K562 (cell line): ENCODE data around the gene STK11. TPM values are rescaled to one million over a fixed set of nuclear protein-coding genes. Genes with fewer than 3 reads are reported as not detected.

Experiments used
- CREBBP ChIP-seq: IDR thresholded peaks from one replicate; pipeline ENCODE4 v1.6.1; 2012; ENCODE audit warnings: low read depth, mild to moderate bottlenecking, control low read depth, inconsistent platforms, low read length
- CSDE1 ChIP-seq, 2 experiments: fragments of 450-650 bp; IDR thresholded peaks; 2 replicates each; pipeline ENCODE4 v1.6.1; 2016; ENCODE audit warnings: mild to moderate bottlenecking in 1 of 2
- FOXK2 ChIP-seq, 2 experiments: fragments of 450-650 bp; IDR thresholded peaks in 1 of 2; conservative IDR thresholded peaks in 1 of 2; 2 replicates each; pipeline ENCODE4 v1.6.1; 2016; ENCODE audit warnings: low read depth in 2 of 2, mild to moderate bottlenecking in 1 of 2
- IRF2 ChIP-seq: sonication (generic); formaldehyde crosslinking; IDR thresholded peaks from 2 replicates; pipeline ENCODE4 v1.8.1; 2022; ENCODE audit warnings: mild to moderate bottlenecking, missing genetic modification reagents
- NR2C2 ChIP-seq, 2 experiments: fragments of 200-800 bp in 1 of 2; sonication (Bioruptor generic) in 1 of 2; sonication (generic) in 1 of 2; formaldehyde crosslinking in 1 of 2; IDR thresholded peaks; 2 replicates each; pipeline versions ENCODE4 v1.6.1 to v1.8.0; 2016 to 2022; ENCODE audit warnings: mild to moderate bottlenecking in 1 of 2, missing compliant biosample characterization in 1 of 2, missing genetic modification characterization in 1 of 2, missing genetic modification reagents in 1 of 2
- OTX1 ChIP-seq: fragments of 450-650 bp; formaldehyde crosslinking; IDR thresholded peaks from 2 replicates; pipeline ENCODE4 v1.4.0; 2022; ENCODE audit warnings: mild to moderate bottlenecking
- PHB2 ChIP-seq: fragments of 450-650 bp; IDR thresholded peaks from 2 replicates; pipeline ENCODE4 v1.6.1; 2017; ENCODE audit warnings: low read depth
- PHTF2 ChIP-seq: fragments of 250-450 bp; sonication (Bioruptor Pico); IDR thresholded peaks from 2 replicates; pipeline ENCODE4 v1.5.0; 2021; ENCODE audit warnings: mild to moderate bottlenecking
- RAD21 ChIP-seq, 2 experiments: fragments of 250-450 bp in 1 of 2; fragments of 450-650 bp in 1 of 2; sonication (Bioruptor Pico) in 1 of 2; formaldehyde crosslinking in 1 of 2; IDR thresholded peaks in 1 of 2; conservative IDR thresholded peaks in 1 of 2; 2 replicates each; pipeline versions ENCODE4 v1.4.0 to v1.8.0; 2020 to 2022; ENCODE audit warnings: mild to moderate bottlenecking in 2 of 2, moderate library complexity in 1 of 2
- SLC30A9 ChIP-seq: fragments of 250-450 bp; sonication (Bioruptor Pico); IDR thresholded peaks from 2 replicates; pipeline ENCODE4 v1.8.0; 2022; ENCODE audit warnings: mild to moderate bottlenecking, moderate library complexity
- TAF1 ChIP-seq: IDR thresholded peaks from 2 replicates; pipeline ENCODE4 v1.6.1; 2011; ENCODE audit warnings: mild to moderate bottlenecking, low read length, moderate library complexity; ENCODE audit not compliant: insufficient read depth, control insufficient read depth, severe bottlenecking; ENCODE audit errors: extremely low read depth
- TBP ChIP-seq: optimal IDR thresholded peaks from 2 replicates; pipeline ENCODE3; 2011; ENCODE audit warnings: low read depth, low read length, improper control_type of control experiment
- TOE1 ChIP-seq, 2 experiments: fragments of 450-650 bp in 1 of 2; sonication (generic) in 1 of 2; formaldehyde crosslinking in 1 of 2; IDR thresholded peaks; 2 replicates each; pipeline versions ENCODE4 v1.7.1 to v1.8.0; 2016 to 2022; ENCODE audit warnings: borderline replicate concordance in 2 of 2, mild to moderate bottlenecking in 2 of 2, antibody characterized with exemption in 1 of 2, inconsistent platforms in 1 of 2, low read depth in 1 of 2, missing genetic modification reagents in 1 of 2, moderate library complexity in 1 of 2
- ZBED1 ChIP-seq: IDR thresholded peaks from 2 replicates; pipeline ENCODE4 v1.6.1; 2014
- ZNF140 ChIP-seq: fragments of 250-450 bp; sonication (Bioruptor Pico); IDR thresholded peaks from 2 replicates; pipeline ENCODE4 v1.8.0; 2021; ENCODE audit warnings: moderate library complexity, mild to moderate bottlenecking, inconsistent platforms
- ZNF408 ChIP-seq: fragments of 250-450 bp; sonication (Bioruptor Pico); IDR thresholded peaks from 2 replicates; pipeline ENCODE4 v1.4.0; 2020; ENCODE audit warnings: low read depth, mild to moderate bottlenecking, moderate library complexity
- ZNF695 ChIP-seq: fragments of 450-650 bp; formaldehyde crosslinking; IDR thresholded peaks from 2 replicates; pipeline ENCODE4 v1.4.0; 2020; ENCODE audit warnings: mild to moderate bottlenecking, moderate library complexity
- ZNF77 ChIP-seq: fragments of 250-450 bp; sonication (Bioruptor Pico); IDR thresholded peaks from 2 replicates; pipeline ENCODE4 v1.5.0; 2020
- ZNF79 ChIP-seq: fragments of 250-450 bp; sonication (Bioruptor Pico); IDR thresholded peaks from 2 replicates; pipeline ENCODE4 v1.4.0; 2020; ENCODE audit warnings: low read depth, mild to moderate bottlenecking, moderate library complexity
- polyA plus RNA-seq, 8 experiments: library from polyadenylated mRNA; depleted of rRNA in 4 of 8; stranded (reverse) in 5 of 8; unstranded in 3 of 8; fragments of >200 nt; fragmentation: Nextera tagmentation in 2 of 8; fragmentation: Illumina TruSeq in 1 of 8; extraction: Ambion mirVana in 2 of 8; extraction: Trizol in 1 of 8; gene quantifications; 2 replicates each; pipeline versions ENCODE4 v1.2.1 to v1.2.3, GENCODE V29; 2011 to 2014; ENCODE audit warnings: inconsistent platforms in 1 of 8, missing spikeins in 1 of 8
- total RNA-seq, 7 experiments: library from RNA; depleted of rRNA in 6 of 7; stranded (reverse); fragments of >200 nt in 6 of 7; fragmentation: Illumina TruSeq in 2 of 7; extraction: Trizol in 2 of 7; gene quantifications; 2 replicates each; pipeline versions ENCODE4 v1.2.1 to v1.2.3, GENCODE V29; 2011 to 2021; ENCODE audit warnings: low replicate concordance in 1 of 7
- TF ChIP-seq, protein P1 (sequence below): sonication (generic); formaldehyde crosslinking; IDR thresholded peaks from 2 replicates; pipeline ENCODE4 v1.8.0; 2022; ENCODE audit warnings: mild to moderate bottlenecking, missing genetic modification reagents
- TF ChIP-seq, protein P2 (sequence below), 2 experiments: fragments of 450-650 bp in 1 of 2; IDR thresholded peaks; 2 replicates each; pipeline ENCODE4 v1.6.1; 2011 to 2017; ENCODE audit warnings: low read depth in 2 of 2, antibody characterized with exemption in 1 of 2, borderline replicate concordance in 1 of 2, low read length in 1 of 2, mild to moderate bottlenecking in 1 of 2, mixed read lengths in 1 of 2; ENCODE audit not compliant: control insufficient read depth in 1 of 2
- TF ChIP-seq, protein P3 (sequence below), 2 experiments: fragments of 200-800 bp in 1 of 2; sonication (Bioruptor generic) in 1 of 2; sonication (generic) in 1 of 2; formaldehyde crosslinking in 1 of 2; IDR thresholded peaks in 1 of 2; conservative IDR thresholded peaks in 1 of 2; 2 replicates each; pipeline versions ENCODE4 v1.5.0 to v1.6.1; 2016 to 2020; ENCODE audit warnings: missing compliant biosample characterization in 1 of 2, missing genetic modification characterization in 1 of 2, missing genetic modification reagents in 1 of 2

The STK11 gene
- total and polyA plus RNA-seq, 9 of the 15 experiments (the other 6 are each of a cell fraction or from before 2014, with no cell fraction given): 0.15 to 96.5 (median 31.7) TPM

DNA sequence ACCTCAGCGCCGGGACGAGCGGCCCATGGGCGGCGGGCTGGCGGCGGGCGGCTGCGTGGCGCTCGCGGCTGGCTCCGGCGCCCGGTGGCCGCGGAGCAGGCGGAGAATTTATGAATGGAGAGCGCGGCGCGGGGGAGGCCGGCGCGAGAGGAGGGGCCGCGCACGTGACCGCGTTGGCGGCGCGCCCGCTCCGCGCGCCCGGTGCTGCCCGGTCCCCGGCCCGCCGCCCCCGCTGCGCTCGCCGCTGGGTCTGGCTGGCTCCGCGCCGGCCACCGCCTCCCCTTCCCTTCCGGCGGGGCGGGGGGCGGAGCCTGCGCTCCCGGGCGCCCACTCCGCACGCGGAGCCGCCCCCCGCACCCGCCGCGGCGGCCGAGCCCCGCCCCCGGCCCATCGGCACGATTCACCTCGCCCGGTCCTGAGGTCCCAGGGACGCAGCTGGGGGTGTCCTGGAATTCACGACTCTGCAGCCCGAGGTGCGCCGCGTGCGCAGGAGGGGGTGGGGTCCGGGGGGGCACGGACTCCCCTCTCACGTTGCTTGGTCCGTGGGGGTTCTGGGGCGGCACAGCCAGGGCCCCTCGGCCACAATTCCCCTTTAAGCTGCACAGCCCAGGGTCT is 32.3 kb downstream of the STK11 start, which contains the start of gene CBARP (continued):
- TF ChIP-seq ZNF695 (CRISPR knock-in tag) (no peak), FOXK2 (conservative IDR thresholded peaks at IDR 0.05 in 1 of 2, IDR thresholded peaks at IDR 0.05 in 1 of 2; ENCODE audit: low read depth in 2 of 2) (no peak), IRF2 (CRISPR knock-in tag) (no peak), RAD21 (CRISPR knock-in tag; conservative IDR thresholded peaks at IDR 0.05 in 1 of 2, IDR thresholded peaks at IDR 0.05 in 1 of 2) (no peak), OTX1 (no peak), ZNF77 (CRISPR knock-in tag) (no peak), TBP (no peak), ZBED1 (no peak), ZNF408 (no peak), CREBBP (no peak), ZNF79 (no peak), TAF1 (peak; percentile 35), ZNF140 (no peak), TOE1 (IDR thresholded peaks at IDR 0.05; ENCODE audit: borderline replicate concordance) (no peak), TOE1 (CRISPR knock-in tag; IDR thresholded peaks at IDR 0.05; ENCODE audit: borderline replicate concordance, low read depth) (no peak), NR2C2 (CRISPR knock-in tag; IDR thresholded peaks at IDR 0.05) (no peak), NR2C2 (tag; IDR thresholded peaks at IDR 0.05) (no peak), SLC30A9 (CRISPR knock-in tag) (no peak), PHTF2 (CRISPR knock-in tag) (no peak), CSDE1 (IDR thresholded peaks at IDR 0.05) (no peak), PHB2 (no peak)
- TF ChIP-seq, protein P1, sequence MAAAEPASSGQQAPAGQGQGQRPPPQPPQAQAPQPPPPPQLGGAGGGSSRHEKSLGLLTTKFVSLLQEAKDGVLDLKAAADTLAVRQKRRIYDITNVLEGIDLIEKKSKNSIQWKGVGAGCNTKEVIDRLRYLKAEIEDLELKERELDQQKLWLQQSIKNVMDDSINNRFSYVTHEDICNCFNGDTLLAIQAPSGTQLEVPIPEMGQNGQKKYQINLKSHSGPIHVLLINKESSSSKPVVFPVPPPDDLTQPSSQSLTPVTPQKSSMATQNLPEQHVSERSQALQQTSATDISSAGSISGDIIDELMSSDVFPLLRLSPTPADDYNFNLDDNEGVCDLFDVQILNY (CRISPR knock-in tag): no peak
- TF ChIP-seq, protein P2, sequence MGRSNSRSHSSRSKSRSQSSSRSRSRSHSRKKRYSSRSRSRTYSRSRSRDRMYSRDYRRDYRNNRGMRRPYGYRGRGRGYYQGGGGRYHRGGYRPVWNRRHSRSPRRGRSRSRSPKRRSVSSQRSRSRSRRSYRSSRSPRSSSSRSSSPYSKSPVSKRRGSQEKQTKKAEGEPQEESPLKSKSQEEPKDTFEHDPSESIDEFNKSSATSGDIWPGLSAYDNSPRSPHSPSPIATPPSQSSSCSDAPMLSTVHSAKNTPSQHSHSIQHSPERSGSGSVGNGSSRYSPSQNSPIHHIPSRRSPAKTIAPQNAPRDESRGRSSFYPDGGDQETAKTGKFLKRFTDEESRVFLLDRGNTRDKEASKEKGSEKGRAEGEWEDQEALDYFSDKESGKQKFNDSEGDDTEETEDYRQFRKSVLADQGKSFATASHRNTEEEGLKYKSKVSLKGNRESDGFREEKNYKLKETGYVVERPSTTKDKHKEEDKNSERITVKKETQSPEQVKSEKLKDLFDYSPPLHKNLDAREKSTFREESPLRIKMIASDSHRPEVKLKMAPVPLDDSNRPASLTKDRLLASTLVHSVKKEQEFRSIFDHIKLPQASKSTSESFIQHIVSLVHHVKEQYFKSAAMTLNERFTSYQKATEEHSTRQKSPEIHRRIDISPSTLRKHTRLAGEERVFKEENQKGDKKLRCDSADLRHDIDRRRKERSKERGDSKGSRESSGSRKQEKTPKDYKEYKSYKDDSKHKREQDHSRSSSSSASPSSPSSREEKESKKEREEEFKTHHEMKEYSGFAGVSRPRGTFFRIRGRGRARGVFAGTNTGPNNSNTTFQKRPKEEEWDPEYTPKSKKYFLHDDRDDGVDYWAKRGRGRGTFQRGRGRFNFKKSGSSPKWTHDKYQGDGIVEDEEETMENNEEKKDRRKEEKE (IDR thresholded peaks at IDR 0.05; ENCODE audit: borderline replicate concordance in 1 of 2, control insufficient read depth in 1 of 2, low read depth in 2 of 2, low read length in 1 of 2): no peak
- TF ChIP-seq, protein P3, sequence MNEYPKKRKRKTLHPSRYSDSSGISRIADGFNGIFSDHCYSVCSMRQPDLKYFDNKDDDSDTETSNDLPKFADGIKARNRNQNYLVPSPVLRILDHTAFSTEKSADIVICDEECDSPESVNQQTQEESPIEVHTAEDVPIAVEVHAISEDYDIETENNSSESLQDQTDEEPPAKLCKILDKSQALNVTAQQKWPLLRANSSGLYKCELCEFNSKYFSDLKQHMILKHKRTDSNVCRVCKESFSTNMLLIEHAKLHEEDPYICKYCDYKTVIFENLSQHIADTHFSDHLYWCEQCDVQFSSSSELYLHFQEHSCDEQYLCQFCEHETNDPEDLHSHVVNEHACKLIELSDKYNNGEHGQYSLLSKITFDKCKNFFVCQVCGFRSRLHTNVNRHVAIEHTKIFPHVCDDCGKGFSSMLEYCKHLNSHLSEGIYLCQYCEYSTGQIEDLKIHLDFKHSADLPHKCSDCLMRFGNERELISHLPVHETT (CRISPR knock-in tag; conservative IDR thresholded peaks at IDR 0.05 in 1 of 2, IDR thresholded peaks at IDR 0.05 in 1 of 2): peak in 1 of 2 experiments; percentile 98; a peak in 2 of 4 replicates
